H9 (cell line): ENCODE measurements around the gene EHBP1L1. TPM values are rescaled to one million over a fixed set of nuclear protein-coding genes. Genes with fewer than 3 reads are reported as not detected.
A peak's percentile ranks its signal among the peaks of the same experiment; 100 is the strongest.

ENCODE experiments used
- DNase-seq: peaks from one replicate; pipeline ENCODE4 v3.0.0-alpha.2; 2017
- H2AFZ ChIP-seq: one replicate; pipeline ENCODE4 v1.6.1; 2013; ENCODE audit warnings: mild to moderate bottlenecking, low read length, control low read depth, moderate library complexity
- H2AK5ac ChIP-seq: 2 replicates; pipeline ENCODE4 v1.6.1; 2013; ENCODE audit warnings: low read length, control low read depth, mixed read lengths; ENCODE audit not compliant: insufficient read length
- H2BK120ac ChIP-seq: one replicate; pipeline ENCODE4 v1.6.1; 2013; ENCODE audit warnings: low read depth, mild to moderate bottlenecking, low read length, control low read depth, inconsistent platforms; ENCODE audit not compliant: poor library complexity, severe bottlenecking
- H2BK12ac ChIP-seq: 2 replicates; pipeline ENCODE4 v1.6.1; 2013; ENCODE audit warnings: low read length, control low read depth, mixed read lengths, low read depth; ENCODE audit not compliant: insufficient read length
- H2BK15ac ChIP-seq: 2 replicates; pipeline ENCODE4 v1.6.1; 2013; ENCODE audit warnings: low read depth, low read length, control low read depth
- H2BK20ac ChIP-seq: one replicate; pipeline ENCODE4 v1.6.1; 2013; ENCODE audit warnings: low read depth, mild to moderate bottlenecking, low read length, control low read depth, inconsistent platforms; ENCODE audit not compliant: poor library complexity, severe bottlenecking
- H2BK5ac ChIP-seq: 2 replicates; pipeline ENCODE4 v1.6.1; 2013; ENCODE audit warnings: low read length, control low read depth, mixed read lengths; ENCODE audit not compliant: insufficient read length
- H3K14ac ChIP-seq: 2 replicates; pipeline ENCODE4 v1.6.1; 2013; ENCODE audit warnings: low read length, control low read depth; ENCODE audit not compliant: insufficient read depth
- H3K18ac ChIP-seq: 2 replicates; pipeline ENCODE4 v1.6.1; 2013; ENCODE audit warnings: low read depth, mild to moderate bottlenecking, mixed read lengths, low read length, control low read depth; ENCODE audit not compliant: insufficient read length
- H3K23ac ChIP-seq: 2 replicates; pipeline ENCODE4 v1.6.1; 2013; ENCODE audit warnings: low read length, control low read depth, mixed read lengths, low read depth; ENCODE audit not compliant: insufficient read length
- H3K23me2 ChIP-seq: 2 replicates; pipeline ENCODE4 v1.6.1; 2013; ENCODE audit warnings: low read depth, mild to moderate bottlenecking, mixed read lengths, low read length, control low read depth; ENCODE audit not compliant: insufficient read length, poor library complexity, severe bottlenecking
- H3K27ac ChIP-seq: 2 replicates; pipeline ENCODE4 v1.5.1; 2013; ENCODE audit warnings: low read length, control low read depth, mixed read lengths, low read depth; ENCODE audit not compliant: insufficient read length
- H3K27me3 ChIP-seq: 2 replicates; pipeline ENCODE4 v1.6.1; 2013; ENCODE audit warnings: low read length, control low read depth, inconsistent platforms; ENCODE audit not compliant: insufficient read depth
- H3K4ac ChIP-seq: 2 replicates; pipeline ENCODE4 v1.6.1; 2013; ENCODE audit warnings: low read depth, mild to moderate bottlenecking, control low read depth, inconsistent platforms, low read length, moderate library complexity
- H3K4me1 ChIP-seq: 2 replicates; pipeline ENCODE4 v1.6.1; 2013; ENCODE audit warnings: low read length, control low read depth, inconsistent platforms; ENCODE audit not compliant: insufficient read depth
- H3K4me2 ChIP-seq: 2 replicates; pipeline ENCODE4 v1.6.1; 2013; ENCODE audit warnings: low read length, control low read depth, mixed read lengths; ENCODE audit not compliant: insufficient read length, insufficient read depth
- H3K56ac ChIP-seq: 2 replicates; pipeline ENCODE4 v1.6.1; 2013; ENCODE audit warnings: low read depth, mild to moderate bottlenecking, mixed read lengths, low read length, control low read depth; ENCODE audit not compliant: insufficient read length
- H3K79me1 ChIP-seq: 2 replicates; pipeline ENCODE4 v1.6.1; 2013; ENCODE audit warnings: low read depth, mild to moderate bottlenecking, moderate library complexity, low read length, control low read depth, inconsistent platforms; ENCODE audit not compliant: insufficient read depth, poor library complexity, severe bottlenecking
- H3K79me2 ChIP-seq: 2 replicates; pipeline ENCODE4 v1.6.1; 2013; ENCODE audit warnings: low read length, control low read depth, inconsistent platforms; ENCODE audit not compliant: insufficient read depth
- H3K9ac ChIP-seq: 2 replicates; pipeline ENCODE4 v1.6.1; 2013; ENCODE audit warnings: low read length, control low read depth, mixed read lengths; ENCODE audit not compliant: insufficient read length; ENCODE audit errors: extremely low read depth
- H3K9me3 ChIP-seq: one replicate; pipeline ENCODE4 v1.6.1; 2013; ENCODE audit warnings: low read depth, low read length, inconsistent platforms; ENCODE audit not compliant: control insufficient read depth
- H3T11ph ChIP-seq: one replicate; pipeline ENCODE4 v1.6.1; 2013; ENCODE audit warnings: mild to moderate bottlenecking, low read length, control low read depth, inconsistent platforms
- H4K20me1 ChIP-seq: one replicate; pipeline ENCODE4 v1.6.1; 2013; ENCODE audit not compliant: control insufficient read depth, insufficient read length, insufficient read depth
- H4K5ac ChIP-seq: 2 replicates; pipeline ENCODE4 v1.6.1; 2013; ENCODE audit warnings: low read depth, mild to moderate bottlenecking, mixed read lengths, low read length, control low read depth; ENCODE audit not compliant: insufficient read length
- H4K8ac ChIP-seq: replicated peaks from 2 replicates; pipeline ENCODE4 v1.6.1; 2013; ENCODE audit warnings: low read length, control low read depth, mixed read lengths, low read depth; ENCODE audit not compliant: insufficient read length
- H4K91ac ChIP-seq: 2 replicates; pipeline ENCODE4 v1.6.1; 2013; ENCODE audit warnings: low read depth, mild to moderate bottlenecking, moderate library complexity, mixed read lengths, low read length, control low read depth; ENCODE audit not compliant: insufficient read length
- H3K27ac Mint-ChIP-seq, 3 experiments: 2 replicates in 2 of 3; 3 replicates in 1 of 3; pipeline ENCODE4 v1.8.0; 2020 to 2021; ENCODE audit warnings: mixed read lengths in 3 of 3, mild to moderate bottlenecking in 1 of 3, moderate library complexity in 1 of 3
- H3K27me3 Mint-ChIP-seq: 2 replicates; pipeline ENCODE4 v1.8.0; 2021; ENCODE audit warnings: low read depth, mild to moderate bottlenecking, moderate library complexity, mixed read lengths
- H3K36me3 Mint-ChIP-seq, 3 experiments: 2 replicates in 2 of 3; 3 replicates in 1 of 3; pipeline ENCODE4 v1.8.0; 2020 to 2021; ENCODE audit warnings: low read depth in 3 of 3, mixed read lengths in 3 of 3; ENCODE audit not compliant: insufficient read depth in 1 of 3
- H3K4me1 Mint-ChIP-seq, 2 experiments: 2 replicates each; pipeline ENCODE4 v1.8.0; 2020; ENCODE audit warnings: mixed read lengths in 2 of 2
- H3K4me3 Mint-ChIP-seq, 2 experiments: 2 replicates in 1 of 2; 3 replicates in 1 of 2; pipeline ENCODE4 v1.8.0; 2020 to 2021; ENCODE audit warnings: mild to moderate bottlenecking in 2 of 2, mixed read lengths in 2 of 2, moderate library complexity in 1 of 2
- H3K9me3 Mint-ChIP-seq, 2 experiments: 2 replicates in 1 of 2; 3 replicates in 1 of 2; pipeline ENCODE4 v1.8.0; 2020; ENCODE audit warnings: mild to moderate bottlenecking in 2 of 2, mixed read lengths in 2 of 2, moderate library complexity in 1 of 2
- WGBS: extraction: QIAGEN DNeasy Blood & Tissue Kit; methylation state at CpG from one replicate; pipeline ENCODE4 v1.1.7; 2013; ENCODE audit warnings: missing lambda C conversion rate, low lambda C conversion rate, mixed read lengths; ENCODE audit not compliant: insufficient read length; ENCODE audit errors: extremely low coverage; 5-methylcytosine and 5-hydroxymethylcytosine counted together
- total RNA-seq: library from RNA; stranded (reverse); gene quantifications from 2 replicates; pipeline ENCODE4 v1.2.1, GENCODE V29; 2021
- TF ChIP-seq, protein P1 (sequence below): fragments of 200-600 bp; sonication (generic); conservative IDR thresholded peaks from 3 replicates; pipeline ENCODE4 v1.8.0; 2021; ENCODE audit warnings: antibody characterized with exemption, mild to moderate bottlenecking

Gene EHBP1L1
- total RNA-seq, 1 experiment from 2014 or later = 13.8 TPM

DNA sequence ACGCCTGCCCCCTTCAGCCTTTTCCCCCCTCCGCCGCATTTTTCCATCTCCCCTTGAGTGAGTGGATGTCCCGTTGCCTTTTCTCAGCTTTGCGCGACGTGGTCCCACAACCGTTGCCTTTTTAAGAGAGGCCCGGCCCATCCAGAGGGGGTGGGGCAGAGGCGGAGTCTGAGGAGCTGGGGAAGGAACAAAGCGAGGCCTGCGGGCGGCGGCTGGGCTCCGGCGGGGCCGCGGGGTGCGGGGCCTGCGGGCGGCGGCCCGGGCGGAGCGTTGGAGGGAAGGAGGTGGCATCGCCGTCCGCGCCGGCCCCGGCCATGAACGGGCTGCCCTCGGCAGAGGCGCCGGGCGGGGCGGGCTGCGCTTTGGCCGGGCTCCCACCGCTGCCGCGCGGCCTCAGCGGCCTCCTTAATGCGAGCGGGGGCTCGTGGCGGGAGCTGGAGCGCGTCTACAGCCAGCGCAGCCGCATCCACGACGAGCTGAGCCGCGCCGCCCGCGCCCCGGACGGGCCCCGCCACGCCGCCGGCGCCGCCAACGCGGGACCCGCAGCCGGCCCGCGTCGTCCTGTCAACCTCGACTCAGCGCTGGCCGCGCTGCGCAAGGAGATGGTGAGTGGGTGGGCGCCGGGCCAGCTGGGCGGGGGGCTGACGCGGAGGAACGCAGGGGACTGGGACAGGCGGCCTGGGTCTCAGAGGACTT lies 3.3 kb upstream of the EHBP1L1 start, which contains the start of gene FAM89B:
FAM89B (plus strand) TSS at position 183 of the 696 bp plus-strand sequence; CDS start at position 315, 132 bp downstream.
- no peaks in the 10 kb centered on the region; the same call in 1 of the 2 replicates for H3K4me1 ChIP-seq
- Mint-ChIP-seq H3K9me3 (no peaks in the 10 kb centered on the region; a peak in 1 of 5 replicates), H3K27me3 (peaks cover 21% of the 10 kb centered on the region), H3K4me1 (peaks cover 38 to 54% of the 10 kb centered on the region in 2 experiments), H3K27ac (peak within 1 kb of the TSS in 2 of 3 experiments; percentile 70 to 85; a peak in 3 of 7 replicates), H3K36me3 (peaks cover 6 to 14% (median 9%) of the 10 kb centered on the region in 3 experiments; a peak in 6 of 7 replicates), H3K4me3 (peak within 1 kb of the TSS; percentile 99)
- H3K9me3 ChIP-seq = no peaks in the 10 kb centered on the region
- no peak within 1 kb of the TSS for H3T11ph ChIP-seq
- H3K23ac ChIP-seq = no peak within 1 kb of the TSS
- H3K18ac ChIP-seq = no peak within 1 kb of the TSS
- no CpG with 5 or more reads among the region's 86 CpGs for WGBS
- TF ChIP-seq, protein P1, sequence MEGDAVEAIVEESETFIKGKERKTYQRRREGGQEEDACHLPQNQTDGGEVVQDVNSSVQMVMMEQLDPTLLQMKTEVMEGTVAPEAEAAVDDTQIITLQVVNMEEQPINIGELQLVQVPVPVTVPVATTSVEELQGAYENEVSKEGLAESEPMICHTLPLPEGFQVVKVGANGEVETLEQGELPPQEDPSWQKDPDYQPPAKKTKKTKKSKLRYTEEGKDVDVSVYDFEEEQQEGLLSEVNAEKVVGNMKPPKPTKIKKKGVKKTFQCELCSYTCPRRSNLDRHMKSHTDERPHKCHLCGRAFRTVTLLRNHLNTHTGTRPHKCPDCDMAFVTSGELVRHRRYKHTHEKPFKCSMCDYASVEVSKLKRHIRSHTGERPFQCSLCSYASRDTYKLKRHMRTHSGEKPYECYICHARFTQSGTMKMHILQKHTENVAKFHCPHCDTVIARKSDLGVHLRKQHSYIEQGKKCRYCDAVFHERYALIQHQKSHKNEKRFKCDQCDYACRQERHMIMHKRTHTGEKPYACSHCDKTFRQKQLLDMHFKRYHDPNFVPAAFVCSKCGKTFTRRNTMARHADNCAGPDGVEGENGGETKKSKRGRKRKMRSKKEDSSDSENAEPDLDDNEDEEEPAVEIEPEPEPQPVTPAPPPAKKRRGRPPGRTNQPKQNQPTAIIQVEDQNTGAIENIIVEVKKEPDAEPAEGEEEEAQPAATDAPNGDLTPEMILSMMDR = no peak
- no peak within 1 kb of the TSS for H2BK120ac ChIP-seq
- H3K79me1 ChIP-seq = peaks cover 4% of the 10 kb centered on the region
- peak within 1 kb of the TSS; percentile 78 for H3K4me2 ChIP-seq
- no peak within 1 kb of the TSS for H4K5ac ChIP-seq
- H2BK5ac ChIP-seq = no peak within 1 kb of the TSS
- no peak within 1 kb of the TSS for H2BK20ac ChIP-seq
- H2BK12ac ChIP-seq = no peak within 1 kb of the TSS
- no peak within 1 kb of the TSS for H4K91ac ChIP-seq
- H3K79me2 ChIP-seq = no peaks in the 10 kb centered on the region; the same call in 1 of the 2 replicates
- H4K8ac ChIP-seq = no peak within 1 kb of the TSS
- peaks cover 25% of the 10 kb centered on the region for H3K23me2 ChIP-seq
- no peak within 1 kb of the TSS for H3K14ac ChIP-seq
- no peak within 1 kb of the TSS for H2AK5ac ChIP-seq
- no peak within 1 kb of the TSS for H2AFZ ChIP-seq
- H3K56ac ChIP-seq = no peak within 1 kb of the TSS
- no peak within 1 kb of the TSS for H3K4ac ChIP-seq
- H3K27ac ChIP-seq = no peak within 1 kb of the TSS
- DNase-seq = peak; percentile 79
- H2BK15ac ChIP-seq = no peak within 1 kb of the TSS
- no peaks in the 10 kb centered on the region for H4K20me1 ChIP-seq
- H3K27me3 ChIP-seq = peaks cover 8% of the 10 kb centered on the region; the same call in 1 of the 2 replicates
- no peak within 1 kb of the TSS for H3K9ac ChIP-seq
